ENCODE data around the gene ENOX1. TPM values are rescaled to one million over a fixed set of nuclear protein-coding genes. Genes with fewer than 3 reads are reported as not detected.

The ENOX1 gene
- total RNA-seq, 4 donors from 2014 or later, result 2.2 to 8.9 (median 6.2) TPM

- no peak for TF ChIP-seq CTCF (IDR thresholded peaks at IDR 0.05)
- DNase-seq (ENCODE audit: low spot score), result no peak
- no peak for ATAC-seq (ENCODE audit: low FRiP score)
Observed at GRCh38 chr13:43167731-43168130, 619.0 kb downstream of the ENOX1 start.

- DNase-seq (ENCODE audit: low spot score), result no peak
- TF ChIP-seq CTCF (IDR thresholded peaks at IDR 0.05), result no peak
- ATAC-seq (ENCODE audit: low FRiP score), result no peak
Observed at GRCh38 chr13:43166644-43167457, 619.9 kb downstream of the ENOX1 start.

Small RNA genes lying within 50 kb of the gene (small RNA-seq; reads per million reads assigned to genes)
- not detected for gene AL162713.1

Other genes with a start within 250 kb of the ENOX1 start
- 1 to 10 TPM; 1.3 to 2.7 (median 1.8) TPM for gene CCDC122, start 92.8 kb upstream of the ENOX1 start, total RNA-seq
- 10 to 100 TPM in 3 of 4 donors, 1 to 10 TPM in 1; 8.7 to 14.8 (median 10.8) TPM for gene LACC1, start 92.9 kb upstream of the ENOX1 start, total RNA-seq

Measured in omental fat pad (tissue), 4 donors.